IMR-90 (cell line): ENCODE data around the gene DIP2A.

ENCODE experiments used
- POLR2A ChIP-seq: IDR thresholded peaks from 2 replicates; pipeline ENCODE4 v1.6.1; 2012; ENCODE audit warnings: mild to moderate bottlenecking, low read depth, low read length
- TF ChIP-seq, protein P1 (sequence below): conservative IDR thresholded peaks from 2 replicates; pipeline ENCODE4 v1.5.1; 2012; ENCODE audit warnings: mild to moderate bottlenecking, low read depth, low read length, improper control_type of control experiment

DNA sequence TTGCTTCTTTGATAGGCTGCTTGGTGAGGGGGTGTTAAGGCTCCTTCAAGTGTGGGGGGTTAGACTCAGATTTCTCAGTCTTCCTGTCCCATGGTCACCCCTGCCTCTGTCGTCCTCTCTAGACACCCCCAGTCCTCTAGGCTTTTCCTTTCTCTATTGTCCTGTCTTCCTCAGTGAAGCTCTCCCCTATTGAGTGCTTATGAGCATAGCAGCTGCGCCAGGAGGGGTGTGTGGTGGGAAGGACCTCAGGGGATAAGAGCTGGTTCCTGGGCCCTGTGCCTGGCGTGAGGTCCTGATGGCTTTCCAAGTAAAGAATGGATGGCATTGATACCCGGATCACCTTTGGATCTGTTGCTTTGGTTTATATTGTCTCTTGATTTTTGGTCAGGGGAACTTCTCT is 69.1 kb downstream of the DIP2A start:
- TF ChIP-seq, protein P1, sequence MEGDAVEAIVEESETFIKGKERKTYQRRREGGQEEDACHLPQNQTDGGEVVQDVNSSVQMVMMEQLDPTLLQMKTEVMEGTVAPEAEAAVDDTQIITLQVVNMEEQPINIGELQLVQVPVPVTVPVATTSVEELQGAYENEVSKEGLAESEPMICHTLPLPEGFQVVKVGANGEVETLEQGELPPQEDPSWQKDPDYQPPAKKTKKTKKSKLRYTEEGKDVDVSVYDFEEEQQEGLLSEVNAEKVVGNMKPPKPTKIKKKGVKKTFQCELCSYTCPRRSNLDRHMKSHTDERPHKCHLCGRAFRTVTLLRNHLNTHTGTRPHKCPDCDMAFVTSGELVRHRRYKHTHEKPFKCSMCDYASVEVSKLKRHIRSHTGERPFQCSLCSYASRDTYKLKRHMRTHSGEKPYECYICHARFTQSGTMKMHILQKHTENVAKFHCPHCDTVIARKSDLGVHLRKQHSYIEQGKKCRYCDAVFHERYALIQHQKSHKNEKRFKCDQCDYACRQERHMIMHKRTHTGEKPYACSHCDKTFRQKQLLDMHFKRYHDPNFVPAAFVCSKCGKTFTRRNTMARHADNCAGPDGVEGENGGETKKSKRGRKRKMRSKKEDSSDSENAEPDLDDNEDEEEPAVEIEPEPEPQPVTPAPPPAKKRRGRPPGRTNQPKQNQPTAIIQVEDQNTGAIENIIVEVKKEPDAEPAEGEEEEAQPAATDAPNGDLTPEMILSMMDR = no peak
- TF ChIP-seq POLR2A = no peak
